GM23248 (cell line): Measurements from ENCODE around the gene MARS1.

Experiments
- EZH2 ChIP-seq: fragments of 200-600 bp; sonication (generic); IDR thresholded peaks from 2 replicates; pipeline ENCODE4 v1.6.1; 2018; ENCODE audit warnings: antibody characterized with exemption, mild to moderate bottlenecking; ENCODE audit not compliant: insufficient read depth, poor library complexity, severe bottlenecking
- EZH2phosphoT487 ChIP-seq: fragments of 200-600 bp; sonication (generic); IDR thresholded peaks from 2 replicates; pipeline ENCODE4 v1.6.1; 2018; ENCODE audit warnings: antibody characterized with exemption, moderate library complexity, mild to moderate bottlenecking, low read depth; ENCODE audit not compliant: insufficient read depth

DNA sequence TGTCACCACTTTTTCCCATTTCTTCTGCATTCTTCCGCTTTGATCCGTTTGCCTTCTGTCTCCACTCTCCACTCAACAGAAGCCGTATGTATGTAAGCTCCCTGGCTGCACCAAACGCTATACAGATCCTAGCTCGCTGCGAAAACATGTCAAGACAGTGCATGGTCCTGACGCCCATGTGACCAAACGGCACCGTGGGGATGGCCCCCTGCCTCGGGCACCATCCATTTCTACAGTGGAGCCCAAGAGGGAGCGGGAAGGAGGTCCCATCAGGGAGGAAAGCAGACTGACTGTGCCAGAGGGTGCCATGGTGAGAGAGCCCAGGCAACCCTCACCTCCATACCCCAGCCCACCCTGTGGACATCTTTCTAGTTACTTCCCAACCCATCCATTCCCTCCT, 20.0 kb upstream of the MARS1 start:
- TF ChIP-seq EZH2 (no peak), EZH2phosphoT487 (no peak)
